Activated naive CD4-positive, alpha-beta T cell treated with anti-CD3 and anti-CD28 coated beads for 36 hours (primary cell): ENCODE results near the gene TBC1D17. TPM values are rescaled to one million over a fixed set of nuclear protein-coding genes. Genes with fewer than 3 reads are reported as not detected.

Experiments used
- CTCF ChIA-PET: fragments of 350-600 bp; sonication (Branson Sonifier 250); formaldehyde crosslinking; loops from one replicate; lab custom pipeline; 2021; ENCODE audit warnings: antibody characterized with exemption; lab: Charles Lee
- DNase-seq: peaks from one replicate; pipeline ENCODE4 v3.0.0-alpha.2; 2020
- H3K27ac Mint-ChIP-seq: one replicate; pipeline ENCODE4 v1.8.0; 2021; ENCODE audit warnings: mild to moderate bottlenecking, mixed read lengths
- H3K27me3 Mint-ChIP-seq: one replicate; pipeline ENCODE4 v1.8.0; 2021; ENCODE audit warnings: low read depth, mixed read lengths
- H3K36me3 Mint-ChIP-seq: one replicate; pipeline ENCODE4 v1.8.0; 2021; ENCODE audit warnings: low read depth, mixed read lengths
- H3K4me1 Mint-ChIP-seq: one replicate; pipeline ENCODE4 v1.8.0; 2021; ENCODE audit warnings: low read depth, mixed read lengths
- H3K4me3 Mint-ChIP-seq: one replicate; pipeline ENCODE4 v1.8.0; 2021; ENCODE audit warnings: mild to moderate bottlenecking, moderate library complexity, mixed read lengths
- H3K9me3 Mint-ChIP-seq: one replicate; pipeline ENCODE4 v1.8.0; 2021; ENCODE audit warnings: mixed read lengths
- intact Hi-C: fragments of 100-400 bp; cut with micrococcal nuclease; formaldehyde crosslinking; loops from one replicate; pipeline ENCODE4 v1.15.1; 2023
- total RNA-seq, 2 experiments: library from RNA; stranded (reverse); gene quantifications; one replicate each; pipeline ENCODE4 v1.2.3, GENCODE V29; 2021

The TBC1D17 gene
- total RNA-seq, 2 experiments from 2014 or later = 29.8 to 32.4 TPM

GRCh38 chr19:49884109-49884508 lies 6.6 kb downstream of the TBC1D17 start:
- DNase-seq = no peak
- Mint-ChIP-seq H3K27me3 (no peaks in the 10 kb centered on the region), H3K36me3 (peaks cover 26% of the 10 kb centered on the region), H3K4me3 (no peak overlapping the region), H3K9me3 (no peaks in the 10 kb centered on the region), H3K27ac (no peak overlapping the region), H3K4me1 (peaks cover 7% of the 10 kb centered on the region)
- intact Hi-C loops = no loop called here
- CTCF ChIA-PET = interaction anchor here (0.6 kb wide), 1 partner anchor 135 kb away, joined by 4 read pairs; no protein-coding TSS in a partner anchor

GRCh38 chr19:49884760-49885159 lies 7.3 kb downstream of the TBC1D17 start:
- H3K27ac Mint-ChIP-seq = peak overlapping the region; percentile 46
- peaks cover 28% of the 10 kb centered on the region for H3K36me3 Mint-ChIP-seq
- H3K27me3 Mint-ChIP-seq = no peaks in the 10 kb centered on the region

DNA sequence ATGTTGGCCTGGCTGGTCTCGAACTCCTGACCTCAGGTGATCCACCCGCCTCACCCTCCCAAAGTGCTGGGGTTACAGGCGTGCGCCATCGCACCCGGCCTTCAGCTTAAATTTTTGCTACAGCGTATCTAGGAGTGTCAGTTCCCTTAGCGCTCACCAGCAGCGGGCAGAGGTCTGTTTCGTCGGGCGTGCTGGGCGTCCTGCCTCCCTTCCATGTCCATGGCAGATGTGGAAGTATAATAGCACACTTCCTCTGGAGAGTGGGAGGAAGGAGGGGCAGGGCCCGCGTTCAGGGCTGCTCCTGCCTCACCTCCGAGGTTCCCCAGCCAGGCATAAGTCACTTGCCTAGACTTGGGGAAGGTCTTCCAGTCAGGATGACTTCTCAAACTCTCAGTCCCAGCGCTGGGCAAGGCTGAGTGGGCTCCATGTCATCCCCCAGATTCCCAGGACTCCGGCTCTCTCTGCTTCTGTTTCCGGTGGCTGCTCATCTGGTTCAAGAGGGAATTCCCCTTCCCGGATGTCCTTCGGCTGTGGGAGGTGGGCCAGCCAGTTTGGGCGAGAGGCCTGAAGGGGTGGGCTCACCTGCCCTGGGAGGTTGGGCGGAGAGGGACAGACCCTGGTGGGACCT lies 9.6 kb downstream of the TBC1D17 start:
- DNase-seq = no peak
- Mint-ChIP-seq H3K27ac (no peak overlapping the region), H3K9me3 (no peaks in the 10 kb centered on the region), H3K4me1 (peaks cover 8% of the 10 kb centered on the region), H3K36me3 (peaks cover 22% of the 10 kb centered on the region), H3K4me3 (no peak overlapping the region), H3K27me3 (no peaks in the 10 kb centered on the region)
- intact Hi-C loops = no loop called here
- CTCF ChIA-PET = no interaction called here

More at GRCh38 chr19:49884760-49885159, 7.3 kb downstream of the TBC1D17 start:
- no peak overlapping the region for H3K4me3 Mint-ChIP-seq
- no peaks in the 10 kb centered on the region for H3K9me3 Mint-ChIP-seq
- CTCF ChIA-PET = no interaction called here
- DNase-seq = no peak
- intact Hi-C loops = no loop called here
- peaks cover 7% of the 10 kb centered on the region for H3K4me1 Mint-ChIP-seq

- no peak overlapping the region for H3K4me3 Mint-ChIP-seq
- no peak for DNase-seq
Observed at GRCh38 chr19:49887665-49888509, 10.4 kb downstream of the TBC1D17 start.

DNA sequence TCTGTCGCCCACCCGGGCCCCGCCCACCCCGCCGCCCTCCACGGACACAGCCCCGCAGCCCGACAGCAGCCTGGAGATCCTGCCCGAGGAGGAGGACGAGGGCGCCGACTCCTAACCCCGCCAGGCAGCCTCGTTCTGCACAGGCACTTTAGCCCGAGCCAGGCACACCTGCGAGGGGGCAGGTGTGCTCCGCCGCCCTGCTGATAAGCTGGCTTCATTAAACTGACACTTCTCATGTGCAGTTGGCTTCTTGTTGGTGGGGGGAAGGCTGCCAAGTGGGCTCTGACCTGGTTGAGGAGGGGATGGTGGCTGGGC lies 11.0 kb downstream of the TBC1D17 start:
- no peaks in the 10 kb centered on the region for H3K9me3 Mint-ChIP-seq
- intact Hi-C loops = no loop called here
- CTCF ChIA-PET = no interaction called here

More at GRCh38 chr19:49887665-49888509, 10.4 kb downstream of the TBC1D17 start:
- H3K4me1 Mint-ChIP-seq = peaks cover 8% of the 10 kb centered on the region
- no peak overlapping the region for H3K27ac Mint-ChIP-seq
- no peaks in the 10 kb centered on the region for H3K27me3 Mint-ChIP-seq
- H3K9me3 Mint-ChIP-seq = no peaks in the 10 kb centered on the region
- CTCF ChIA-PET = no interaction called here
- peaks cover 20% of the 10 kb centered on the region for H3K36me3 Mint-ChIP-seq
- intact Hi-C loops = no loop called here

GRCh38 chr19:49889038-49889686 lies 11.7 kb downstream of the TBC1D17 start:
- Mint-ChIP-seq H3K4me1 (peaks cover 8% of the 10 kb centered on the region), H3K4me3 (no peak overlapping the region), H3K27me3 (no peaks in the 10 kb centered on the region), H3K27ac (no peak overlapping the region), H3K9me3 (no peaks in the 10 kb centered on the region), H3K36me3 (peaks cover 13% of the 10 kb centered on the region)
- intact Hi-C loops = no loop called here
- DNase-seq = no peak
- CTCF ChIA-PET = interaction anchor here (0.6 to 1.6 kb wide), 2 partner anchors 23 to 235 kb away, joined by 3 to 6 read pairs; no protein-coding TSS in a partner anchor

More for the DNA sequence above, 11.0 kb downstream of the TBC1D17 start:
- H3K27ac Mint-ChIP-seq = no peak overlapping the region
- H3K27me3 Mint-ChIP-seq = no peaks in the 10 kb centered on the region
- DNase-seq = no peak
- peaks cover 8% of the 10 kb centered on the region for H3K4me1 Mint-ChIP-seq
- peaks cover 15% of the 10 kb centered on the region for H3K36me3 Mint-ChIP-seq
- no peak overlapping the region for H3K4me3 Mint-ChIP-seq

DNA sequence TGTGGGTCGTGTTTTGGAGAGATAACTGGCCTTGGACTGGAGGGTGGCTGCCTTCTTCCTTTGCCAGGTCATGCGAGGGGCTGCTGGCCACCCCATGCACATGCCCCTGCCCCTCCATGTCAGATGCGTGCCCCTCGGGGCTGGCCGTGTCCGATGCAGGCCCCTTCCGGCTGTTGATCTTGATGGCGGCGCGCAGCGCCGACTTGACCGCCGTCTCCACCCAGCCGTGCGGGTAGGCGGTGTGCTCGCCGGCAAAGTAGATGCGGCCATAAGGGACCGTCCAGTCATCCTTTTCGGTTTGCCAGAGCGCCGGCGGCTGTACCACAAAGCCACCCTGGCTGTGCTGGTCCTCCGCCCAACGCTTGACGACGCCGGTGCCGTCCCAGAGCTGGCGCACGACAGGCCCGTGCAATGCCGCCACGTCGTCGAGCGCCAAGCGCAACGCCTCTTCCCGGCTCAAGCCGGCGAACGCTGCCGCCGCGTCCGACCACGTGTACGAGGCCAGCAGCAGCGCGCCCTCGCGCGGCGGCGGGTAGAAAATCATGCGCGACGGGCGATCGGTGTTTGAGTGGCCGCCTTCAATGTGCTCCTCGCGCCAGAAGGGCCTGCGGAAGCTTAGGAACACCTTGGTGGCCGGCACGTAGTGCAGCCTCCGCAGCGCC lies 12.3 kb downstream of the TBC1D17 start:
- intact Hi-C loops = no loop called here
- peak; percentile 82 for DNase-seq
- CTCF ChIA-PET = interaction anchor here (0.5 to 1.9 kb wide), 8 partner anchors 8 to 234 kb away, joined by 3 to 7 read pairs (median 3); no protein-coding TSS in a partner anchor
- H3K27ac Mint-ChIP-seq = no peak overlapping the region
- peaks cover 7% of the 10 kb centered on the region for H3K36me3 Mint-ChIP-seq
- H3K9me3 Mint-ChIP-seq = no peaks in the 10 kb centered on the region
- no peaks in the 10 kb centered on the region for H3K27me3 Mint-ChIP-seq
- H3K4me1 Mint-ChIP-seq = peaks cover 8% of the 10 kb centered on the region
- H3K4me3 Mint-ChIP-seq = peak overlapping the region; percentile 63

GRCh38 chr19:49890349-49891311 lies 13.1 kb downstream of the TBC1D17 start:
- H3K27me3 Mint-ChIP-seq = no peaks in the 10 kb centered on the region
- H3K4me3 Mint-ChIP-seq = peak overlapping the region; percentile 63
- H3K36me3 Mint-ChIP-seq = peaks cover 4% of the 10 kb centered on the region
- intact Hi-C loops = no loop called here
- peaks cover 13% of the 10 kb centered on the region for H3K4me1 Mint-ChIP-seq
- no peak overlapping the region for H3K27ac Mint-ChIP-seq
- CTCF ChIA-PET = interaction anchor here (0.7 to 1.9 kb wide), 7 partner anchors 9 to 31 kb away, joined by 3 to 7 read pairs (median 4); no protein-coding TSS in a partner anchor
- no peaks in the 10 kb centered on the region for H3K9me3 Mint-ChIP-seq
- peak; percentile 60 for DNase-seq

DNA sequence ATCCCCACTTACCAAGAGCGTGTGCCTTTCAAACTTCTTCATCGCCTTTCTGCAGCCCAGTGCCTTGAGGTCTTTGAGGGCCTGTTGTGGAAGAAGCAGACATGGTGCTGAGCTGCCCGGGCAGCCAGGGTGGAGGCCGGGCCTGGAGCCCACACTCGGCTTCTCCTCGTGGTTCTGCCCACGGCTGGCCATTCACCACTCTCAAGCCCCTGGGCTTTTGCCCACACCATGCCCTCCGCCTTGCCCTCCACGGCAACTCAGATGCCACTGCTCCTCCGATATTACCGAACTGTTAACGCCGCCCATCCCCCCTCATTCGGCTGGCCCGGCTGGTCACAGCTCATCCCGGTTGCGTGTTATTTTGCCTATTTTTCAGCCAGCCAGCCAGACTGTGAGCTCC lies 13.9 kb downstream of the TBC1D17 start:
- no peaks in the 10 kb centered on the region for H3K9me3 Mint-ChIP-seq
- DNase-seq = no peak
- no peaks in the 10 kb centered on the region for H3K27me3 Mint-ChIP-seq
- no peak overlapping the region for H3K4me3 Mint-ChIP-seq
- no peak overlapping the region for H3K27ac Mint-ChIP-seq
- H3K36me3 Mint-ChIP-seq = peaks cover 3% of the 10 kb centered on the region
- CTCF ChIA-PET = interaction anchor here (1.9 kb wide), 1 partner anchor 11 kb away, joined by 7 read pairs; no protein-coding TSS in a partner anchor
- H3K4me1 Mint-ChIP-seq = peaks cover 20% of the 10 kb centered on the region
- intact Hi-C loops = no loop called here

GRCh38 chr19:49892716-49893115 lies 15.2 kb downstream of the TBC1D17 start:
- H3K27ac Mint-ChIP-seq = peak overlapping the region; percentile 20
- H3K4me3 Mint-ChIP-seq = no peak overlapping the region
- peaks cover 1% of the 10 kb centered on the region for H3K36me3 Mint-ChIP-seq
- intact Hi-C loops = no loop called here
- CTCF ChIA-PET = interaction anchor here (0.6 kb wide), 1 partner anchor 19 kb away, joined by 3 read pairs; no protein-coding TSS in a partner anchor
- no peaks in the 10 kb centered on the region for H3K9me3 Mint-ChIP-seq
- H3K27me3 Mint-ChIP-seq = no peaks in the 10 kb centered on the region
- no peak for DNase-seq
- H3K4me1 Mint-ChIP-seq = peaks cover 32% of the 10 kb centered on the region
